NK-92 treated with Interleukin-12 subunit alpha and Interleukin-12 subunit beta, amount 100 ng/mL, for 24 hours (cell line): ENCODE data around the gene BMAL2.

Source experiments
- DNase-seq: peaks from one replicate; lab custom pipeline; 2025; lab: John Stamatoyannopoulos, UW

BMAL2 gene

DNA sequence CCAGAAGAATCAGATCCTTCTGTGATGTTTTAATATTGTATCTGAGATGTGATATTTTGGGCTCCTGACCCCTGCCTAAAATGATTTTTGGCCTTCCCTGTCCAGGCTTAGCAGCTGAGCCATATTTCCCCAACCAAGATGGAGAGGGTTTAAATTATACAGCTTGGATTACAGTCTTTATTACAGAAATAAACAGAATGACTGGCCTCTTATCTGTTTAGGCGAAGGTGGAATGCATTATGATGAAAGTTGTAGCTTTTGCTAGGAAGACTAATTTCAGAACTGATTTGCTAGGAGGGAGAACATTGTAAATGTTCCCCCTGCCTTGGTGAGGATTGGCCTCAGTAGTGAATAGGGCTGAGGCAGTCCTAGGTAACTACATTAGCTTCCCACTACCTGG, 23.3 kb downstream of the BMAL2 start:
- DNase-seq = no peak

DNA sequence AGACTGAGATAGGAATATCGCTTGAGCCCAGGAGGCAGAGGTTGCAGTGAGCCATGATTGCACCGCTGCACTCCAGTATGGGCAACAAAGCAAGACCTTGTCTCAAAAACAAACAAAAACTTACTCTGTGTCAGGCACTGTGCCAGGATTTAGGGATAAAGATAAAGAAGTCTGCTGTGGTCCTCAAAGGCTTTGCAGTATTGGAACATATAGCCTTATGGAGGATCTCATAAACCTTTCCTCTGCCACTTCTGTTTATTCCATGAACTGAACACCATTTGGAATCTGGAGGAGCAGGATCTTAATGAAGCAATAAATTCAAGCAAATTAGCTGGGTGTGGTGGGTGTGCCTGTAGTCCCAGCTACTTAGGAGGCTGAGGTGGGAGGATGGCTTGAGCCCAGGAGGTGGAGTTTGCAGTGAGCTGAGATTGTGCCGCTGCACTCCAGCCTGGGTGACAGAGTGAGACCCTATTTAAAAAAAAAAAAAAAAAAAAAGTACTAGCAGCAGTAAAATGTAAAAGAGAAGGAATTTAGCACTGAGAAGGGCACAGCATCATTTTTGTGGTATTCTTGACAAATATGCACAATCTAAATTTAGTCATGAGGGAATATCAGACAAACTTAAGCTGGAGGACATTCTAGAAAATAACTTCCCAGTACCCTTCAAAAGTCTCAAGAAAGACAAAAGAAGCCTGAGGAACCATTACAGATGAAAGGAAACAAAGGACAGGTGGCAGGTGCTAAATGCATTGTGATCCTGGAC, 27.1 kb downstream of the BMAL2 start:
- DNase-seq = no peak

DNA sequence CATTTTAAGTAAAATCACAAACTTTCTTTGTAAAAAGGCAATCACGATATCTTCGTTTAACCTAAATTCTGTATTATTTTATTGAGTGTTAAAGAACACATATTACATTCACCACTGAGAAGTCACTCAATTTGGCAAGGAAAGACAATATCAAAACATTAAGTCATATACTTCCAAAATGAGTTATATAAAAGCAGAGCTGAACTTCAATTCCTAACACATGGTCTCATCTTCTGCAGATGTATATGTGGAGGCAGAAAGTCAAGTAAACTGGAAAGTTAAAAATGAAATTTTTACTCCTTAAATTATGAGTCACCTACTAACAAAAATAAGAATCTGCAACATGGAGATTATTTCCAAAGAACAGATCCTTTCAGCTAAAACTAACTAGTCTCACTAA, 28.7 kb downstream of the BMAL2 start:
- DNase-seq = no peak

DNA sequence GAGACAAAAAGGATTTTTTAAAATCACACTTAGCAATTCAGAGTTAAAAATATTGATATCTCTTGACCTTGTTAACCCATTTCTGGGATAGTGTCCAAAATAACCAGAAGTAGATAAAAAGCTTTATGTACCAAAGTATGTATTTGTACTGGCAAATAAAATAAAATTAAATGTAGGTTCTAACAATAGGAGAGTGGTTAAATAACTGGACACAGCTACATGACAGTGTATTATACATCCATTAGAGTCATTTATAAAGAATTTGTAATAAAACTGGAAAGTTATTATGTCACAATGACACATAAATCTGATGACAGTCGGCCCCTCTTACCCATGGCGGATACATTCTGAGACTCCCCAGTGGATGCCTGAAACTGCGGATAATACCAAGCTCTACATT, 34.0 kb downstream of the BMAL2 start:
- no peak for DNase-seq

DNA sequence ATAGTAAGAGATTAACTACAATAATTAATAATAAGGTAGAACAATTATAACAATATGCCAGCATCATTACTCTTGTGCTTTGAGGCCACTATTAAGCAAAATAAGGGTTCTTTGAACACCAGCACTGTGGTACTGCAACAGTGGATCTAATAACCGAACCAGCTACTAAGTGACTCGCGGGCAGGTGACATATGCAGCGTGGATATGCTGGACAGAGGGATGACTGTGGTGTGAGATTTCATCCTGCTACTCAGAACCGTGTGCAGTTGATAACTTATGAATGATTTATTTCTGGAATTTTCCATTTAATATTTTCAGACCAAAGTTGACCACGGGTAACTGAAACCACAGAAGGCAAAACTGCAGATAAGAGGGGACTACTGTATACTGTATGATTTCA, 34.4 kb downstream of the BMAL2 start:
- no peak for DNase-seq

DNA sequence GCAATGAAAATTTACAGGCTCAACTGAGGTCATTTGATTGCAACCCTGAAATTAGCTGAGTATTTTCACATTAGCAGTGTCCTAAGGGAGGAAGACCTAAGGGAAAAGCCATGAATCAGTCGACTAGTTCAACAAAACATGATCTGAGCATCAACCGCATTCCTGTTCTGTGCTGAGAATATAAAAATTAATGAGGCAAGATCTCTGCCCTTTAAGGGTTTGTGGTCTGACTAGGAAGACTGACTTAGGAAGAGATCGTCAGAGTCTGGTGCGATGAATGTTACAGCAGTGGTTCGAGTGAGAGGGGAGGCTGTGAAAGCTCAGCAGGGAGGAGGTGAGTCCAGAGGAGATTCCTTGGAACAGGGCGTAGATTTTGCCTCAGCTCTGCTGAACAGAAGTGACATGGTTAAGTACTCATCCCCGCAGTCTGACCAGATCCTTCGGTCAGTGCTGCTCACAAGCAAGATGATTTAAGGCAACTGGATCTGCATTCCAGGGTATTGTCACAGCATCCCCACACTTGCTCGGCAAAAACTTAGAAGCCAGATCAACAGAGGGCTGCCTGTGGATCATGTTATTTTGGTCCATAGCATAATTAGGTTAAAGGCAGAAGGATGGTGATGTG, 49.6 kb downstream of the BMAL2 start:
- DNase-seq = no peak
